Ishikawa (cell line): ENCODE data around the gene CYP4F12.

Experiments
- CREB1 ChIP-seq: IDR thresholded peaks from 2 replicates; pipeline ENCODE4 v1.6.1; 2012; ENCODE audit warnings: low read depth
- RAD21 ChIP-seq: IDR thresholded peaks from 2 replicates; pipeline ENCODE4 v1.6.1; 2012; ENCODE audit warnings: low read depth
- YY1 ChIP-seq: IDR thresholded peaks from 2 replicates; pipeline ENCODE4 v1.6.1; 2012; ENCODE audit warnings: low read depth
- TF ChIP-seq, protein P1 (sequence below): IDR thresholded peaks from 2 replicates; pipeline ENCODE4 v1.6.1; 2012
- TF ChIP-seq, protein P2 (sequence below): IDR thresholded peaks from 2 replicates; pipeline ENCODE4 v1.6.1; 2012

DNA sequence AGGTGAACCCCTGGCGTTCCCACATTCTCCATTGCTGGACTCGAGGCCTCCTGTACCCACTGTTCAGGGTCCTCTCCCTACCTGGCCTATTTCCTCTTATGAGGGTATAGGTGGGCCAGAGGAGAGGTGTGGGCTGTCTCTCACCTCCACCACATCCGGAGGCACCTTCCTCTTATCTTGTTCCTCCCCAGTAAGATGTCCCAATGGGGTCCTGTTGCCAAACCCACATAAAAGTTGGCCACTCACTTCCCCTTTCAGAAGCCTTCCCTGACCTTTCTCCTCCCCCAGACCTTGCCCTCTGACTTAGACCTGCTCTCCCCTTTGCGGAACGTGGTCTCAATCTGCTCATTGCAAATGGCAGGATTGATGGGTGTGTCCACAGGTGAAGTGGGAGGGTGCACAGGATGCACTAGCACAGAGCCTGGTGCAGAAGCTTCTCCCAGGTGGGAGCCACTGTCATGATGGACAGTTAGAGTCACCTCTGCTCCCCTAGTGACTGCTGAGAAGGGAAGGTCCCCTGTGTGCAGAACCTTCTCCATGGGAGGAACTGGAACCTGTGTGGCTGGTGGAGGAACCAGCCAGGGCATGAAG lies 30.9 kb upstream of the CYP4F12 start:
- TF ChIP-seq, protein P1, sequence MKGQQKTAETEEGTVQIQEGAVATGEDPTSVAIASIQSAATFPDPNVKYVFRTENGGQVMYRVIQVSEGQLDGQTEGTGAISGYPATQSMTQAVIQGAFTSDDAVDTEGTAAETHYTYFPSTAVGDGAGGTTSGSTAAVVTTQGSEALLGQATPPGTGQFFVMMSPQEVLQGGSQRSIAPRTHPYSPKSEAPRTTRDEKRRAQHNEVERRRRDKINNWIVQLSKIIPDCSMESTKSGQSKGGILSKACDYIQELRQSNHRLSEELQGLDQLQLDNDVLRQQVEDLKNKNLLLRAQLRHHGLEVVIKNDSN, result no peak
- TF ChIP-seq, protein P2, sequence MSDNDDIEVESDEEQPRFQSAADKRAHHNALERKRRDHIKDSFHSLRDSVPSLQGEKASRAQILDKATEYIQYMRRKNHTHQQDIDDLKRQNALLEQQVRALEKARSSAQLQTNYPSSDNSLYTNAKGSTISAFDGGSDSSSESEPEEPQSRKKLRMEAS, result no peak
- TF ChIP-seq RAD21, result no peak
- TF ChIP-seq YY1, result no peak
- no peak for TF ChIP-seq CREB1
